H1 (cell line): Measurements from ENCODE around the gene NOP9. TPM values are rescaled to one million over a fixed set of nuclear protein-coding genes. Genes with fewer than 3 reads are reported as not detected.

Experiments used
- CTCF ChIA-PET: fragments of 300-600 bp; sonication (Branson Sonifier 250); formaldehyde crosslinking; loops from one replicate; lab custom pipeline; 2021; ENCODE audit not compliant: partially characterized antibody; lab: Charles Lee
- POLR2A ChIA-PET: fragments of 300-600 bp; sonication (Branson Sonifier 250); formaldehyde crosslinking; loops from one replicate; lab custom pipeline; 2021; ENCODE audit warnings: inconsistent platforms; ENCODE audit not compliant: partially characterized antibody; lab: Charles Lee
- DNase-seq, 2 experiments: peaks; one replicate each; pipeline versions ENCODE4 v3.0.0 to v3.0.0-alpha.2; 2010 to 2022; ENCODE audit warnings: low spot score in 2 of 2, low read depth in 1 of 2, mixed read lengths in 1 of 2
- FAIRE-seq: peaks from 2 replicates; lab custom pipeline; 2011; peaks lifted over from hg19 to GRCh38; lab: Jason Lieb, UNC
- H2AFZ ChIP-seq: 2 replicates; pipeline ENCODE4 v1.8.1; 2012; ENCODE audit warnings: low read length, inconsistent platforms
- H2AK5ac ChIP-seq: 2 replicates; pipeline ENCODE4 v1.6.1; 2013; ENCODE audit warnings: low read depth, low read length
- H2BK120ac ChIP-seq: replicated peaks from 2 replicates; pipeline ENCODE3; 2013; ENCODE audit warnings: low read depth, low read length, inconsistent platforms
- H2BK12ac ChIP-seq: 2 replicates; pipeline ENCODE4 v1.6.1; 2013; ENCODE audit warnings: low read depth, low read length
- H2BK15ac ChIP-seq: 2 replicates; pipeline ENCODE4 v1.6.1; 2013; ENCODE audit warnings: low read length
- H2BK20ac ChIP-seq: 2 replicates; pipeline ENCODE4 v1.6.1; 2013; ENCODE audit warnings: low read length
- H2BK5ac ChIP-seq: 2 replicates; pipeline ENCODE4 v1.6.1; 2013; ENCODE audit warnings: low read depth, low read length
- H3K14ac ChIP-seq: 2 replicates; pipeline ENCODE4 v1.6.1; 2013; ENCODE audit warnings: inconsistent platforms; ENCODE audit not compliant: insufficient read length
- H3K18ac ChIP-seq: 2 replicates; pipeline ENCODE4 v1.6.1; 2013; ENCODE audit warnings: low read length; ENCODE audit errors: extremely low read depth
- H3K23ac ChIP-seq: 2 replicates; pipeline ENCODE4 v1.6.1; 2013; ENCODE audit warnings: inconsistent platforms; ENCODE audit not compliant: insufficient read length
- H3K23me2 ChIP-seq: 2 replicates; pipeline ENCODE4 v1.6.1; 2013; ENCODE audit warnings: low read depth, low read length
- H3K27ac ChIP-seq: 2 replicates; pipeline ENCODE4 v1.6.1; 2011; ENCODE audit warnings: low read depth, low read length, inconsistent platforms
- H3K27me3 ChIP-seq, 4 experiments: replicated peaks in 1 of 4; 1 replicate in 1 of 4; 2 replicates in 3 of 4; pipeline versions ENCODE4 v1.6.1 to v1.8.1; 2011 to 2013; ENCODE audit warnings: low read length in 3 of 4, mild to moderate bottlenecking in 3 of 4, inconsistent platforms in 2 of 4, mixed read lengths in 2 of 4, moderate library complexity in 1 of 4; ENCODE audit not compliant: control insufficient read depth in 3 of 4, insufficient read depth in 3 of 4; ENCODE audit errors: extremely low read depth in 1 of 4
- H3K36me3 ChIP-seq, 4 experiments: 2 replicates each; pipeline versions ENCODE4 v1.6.1 to v1.8.1; 2011 to 2013; ENCODE audit warnings: mild to moderate bottlenecking in 4 of 4, low read length in 3 of 4, moderate library complexity in 2 of 4, control low read depth in 1 of 4, inconsistent platforms in 1 of 4; ENCODE audit not compliant: insufficient read depth in 4 of 4, control insufficient read depth in 2 of 4
- H3K4ac ChIP-seq: replicated peaks from 2 replicates; pipeline ENCODE3; 2013; ENCODE audit warnings: low read length, low read depth, mixed read lengths, inconsistent platforms; ENCODE audit not compliant: insufficient read length
- H3K4me1 ChIP-seq, 4 experiments: replicated peaks in 1 of 4; 1 replicate in 1 of 4; 2 replicates in 3 of 4; pipeline versions ENCODE4 v1.6.1 to v1.8.1; 2011 to 2013; ENCODE audit warnings: low read length in 3 of 4, inconsistent platforms in 2 of 4, mixed read lengths in 1 of 4; ENCODE audit not compliant: insufficient read depth in 4 of 4, control insufficient read depth in 3 of 4
- H3K4me2 ChIP-seq, 2 experiments: 2 replicates each; pipeline versions ENCODE4 v1.6.1 to v1.8.1; 2011 to 2013; ENCODE audit warnings: low read depth in 2 of 2, low read length in 2 of 2, control low read depth in 1 of 2, inconsistent platforms in 1 of 2, mild to moderate bottlenecking in 1 of 2; ENCODE audit not compliant: insufficient read depth in 1 of 2
- H3K4me3 ChIP-seq, 4 experiments: fragments of 200-600, 300-600 bp in 1 of 4; sonication (generic), shearing (Covaris generic), sonication (Bioruptor Twin) in 1 of 4; 2 replicates each; pipeline versions ENCODE4 v1.5.1 to v1.8.1; 2011 to 2016; ENCODE audit warnings: low read length in 4 of 4, low read depth in 3 of 4, control low read depth in 2 of 4, inconsistent platforms in 2 of 4, mild to moderate bottlenecking in 2 of 4, mixed read lengths in 1 of 4, moderate library complexity in 1 of 4; ENCODE audit not compliant: insufficient read depth in 2 of 4; ENCODE audit errors: extremely low read depth in 1 of 4
- H3K56ac ChIP-seq: replicated peaks from 2 replicates; pipeline ENCODE3; 2013; ENCODE audit warnings: low read depth, mild to moderate bottlenecking, mixed read lengths, low read length, inconsistent platforms; ENCODE audit not compliant: insufficient read length
- H3K79me1 ChIP-seq: 2 replicates; pipeline ENCODE4 v1.6.1; 2013; ENCODE audit warnings: low read depth, low read length, control low read depth
- H3K79me2 ChIP-seq, 2 experiments: 2 replicates each; pipeline versions ENCODE4 v1.6.1 to v1.8.1; 2012 to 2013; ENCODE audit warnings: low read length in 2 of 2, mild to moderate bottlenecking in 2 of 2, inconsistent platforms in 1 of 2; ENCODE audit not compliant: insufficient read depth in 2 of 2, control insufficient read depth in 1 of 2
- H3K9ac ChIP-seq, 4 experiments: replicated peaks in 1 of 4; 1 replicate in 1 of 4; 2 replicates in 3 of 4; pipeline versions ENCODE4 v1.6.1 to v1.8.1; 2011 to 2013; ENCODE audit warnings: low read depth in 3 of 4, low read length in 3 of 4, control low read depth in 2 of 4, mild to moderate bottlenecking in 2 of 4, moderate library complexity in 2 of 4, inconsistent platforms in 1 of 4; ENCODE audit errors: extremely low read depth in 1 of 4
- H3K9me3 ChIP-seq, 2 experiments: 2 replicates each; pipeline versions ENCODE4 v1.6.1 to v1.8.1; 2012 to 2013; ENCODE audit warnings: mild to moderate bottlenecking in 2 of 2, moderate library complexity in 2 of 2, control low read depth in 1 of 2, inconsistent platforms in 1 of 2, low read depth in 1 of 2, low read length in 1 of 2, mixed read lengths in 1 of 2; ENCODE audit not compliant: insufficient read depth in 2 of 2
- H4K20me1 ChIP-seq, 2 experiments: replicated peaks in 1 of 2; 2 replicates each; pipeline versions ENCODE3 to v1.8.1; 2011 to 2013; ENCODE audit warnings: inconsistent platforms in 2 of 2, low read length in 2 of 2, mild to moderate bottlenecking in 1 of 2; ENCODE audit not compliant: insufficient read depth in 2 of 2, control insufficient read depth in 1 of 2
- H4K5ac ChIP-seq: 2 replicates; pipeline ENCODE4 v1.6.1; 2013; ENCODE audit warnings: low read length, low read depth, mixed read lengths, inconsistent platforms; ENCODE audit not compliant: insufficient read length
- H4K8ac ChIP-seq: 2 replicates; pipeline ENCODE4 v1.8.0; 2013; ENCODE audit warnings: mild to moderate bottlenecking, moderate library complexity, low read length, inconsistent platforms; ENCODE audit not compliant: insufficient read depth; ENCODE audit errors: extremely low read depth
- H4K91ac ChIP-seq: replicated peaks from 2 replicates; pipeline ENCODE3; 2013; ENCODE audit warnings: low read length, mixed read lengths, inconsistent platforms; ENCODE audit not compliant: insufficient read length
- KDM5A ChIP-seq: fragments of 200-600 bp; IDR thresholded peaks from 2 replicates; pipeline ENCODE4 v1.7.1; 2012; ENCODE audit warnings: mild to moderate bottlenecking, low read length, inconsistent platforms, mixed read lengths
- POLR2A ChIP-seq, 2 experiments: IDR thresholded peaks; 1 replicate in 1 of 2; 2 replicates in 1 of 2; pipeline ENCODE4 v1.6.1; 2011; ENCODE audit warnings: low read depth in 2 of 2, low read length in 2 of 2, mild to moderate bottlenecking in 2 of 2; ENCODE audit errors: control extremely low read depth in 1 of 2
- WGBS, 2 experiments: shearing (Covaris generic) in 1 of 2; methylation state at CpG; one replicate each; pipeline versions ENCODE4 v1.1.6 to v1.1.7; 2013 to 2015; ENCODE audit warnings: low lambda C conversion rate in 2 of 2, mixed read lengths in 2 of 2, inconsistent platforms in 1 of 2, low coverage in 1 of 2, missing lambda C conversion rate in 1 of 2; ENCODE audit not compliant: insufficient replicate concordance in 2 of 2, insufficient coverage in 1 of 2, insufficient read length in 1 of 2; ENCODE audit errors: extremely low coverage in 1 of 2, missing lambda C conversion rate in 1 of 2; 5-methylcytosine and 5-hydroxymethylcytosine counted together
- polyA plus RNA-seq, 7 experiments: library from polyadenylated mRNA; depleted of rRNA in 3 of 7; stranded (reverse) in 5 of 7; unstranded in 2 of 7; fragments of >200 nt in 5 of 7; fragments of 200-250 nt in 2 of 7; gene quantifications; 1 replicate in 5 of 7; 2 replicates in 1 of 7; 4 replicates in 1 of 7; pipeline versions ENCODE4 v1.2.1 to v1.2.3, GENCODE V29; 2011 to 2013; ENCODE audit warnings: missing spikeins in 2 of 7, mixed read lengths in 2 of 7
- total RNA-seq: library from RNA; stranded (reverse); fragmentation: NEBNext Ultra II Directional; extraction: Animal tissue kit (Norgen Biotek cat#: 25700); gene quantifications from 2 replicates; pipeline ENCODE4 v1.2.1, GENCODE V29; 2021

The NOP9 gene
- total and polyA plus RNA-seq, 2 of the 8 experiments (the other 6 are each of a cell fraction or from before 2014, with no cell fraction given): 17.8 to 34.8 TPM

GRCh38 chr14:24261256-24261968, 38.2 kb upstream of the NOP9 start:
- no peaks in the 10 kb centered on the region; a peak in 1 of 8 replicates for H3K36me3 ChIP-seq
- no peak overlapping the region for H4K91ac ChIP-seq
- H3K79me2 ChIP-seq: no peaks in the 10 kb centered on the region
- no peak for FAIRE-seq
- no peaks in the 10 kb centered on the region; a peak in 1 of 7 replicates for H3K27me3 ChIP-seq
- H2BK12ac ChIP-seq: no peak overlapping the region
- H4K8ac ChIP-seq: no peak overlapping the region
- H2BK20ac ChIP-seq: no peak overlapping the region
- ChIA-PET CTCF (interaction anchor here (0.6 to 6.2 kb wide), 15 partner anchors 8 to 1285 kb away, joined by 3 to 30 read pairs (median 5); partner anchors contain the start of genes CIDEB, RABGGTA and TINF2), POLR2A (interaction anchor here (0.8 to 3.9 kb wide), 10 partner anchors 10 to 66 kb away, joined by 3 to 14 read pairs (median 4); partner anchors contain the start of genes RABGGTA, TINF2 and TM9SF1)
- H3K4me2 ChIP-seq: no peak overlapping the region
- H2BK120ac ChIP-seq: no peak overlapping the region
- no peak overlapping the region; the same call in 1 of the 2 replicates for H2BK5ac ChIP-seq
- H3K4me1 ChIP-seq: peaks cover 0 to 2% (median 0%) of the 10 kb centered on the region in 4 experiments; a peak in 1 of 7 replicates
- H3K9ac ChIP-seq: no peak overlapping the region; a peak in 1 of 7 replicates
- H3K18ac ChIP-seq: no peak overlapping the region
- no peak overlapping the region for H3K56ac ChIP-seq
- H4K20me1 ChIP-seq: peaks cover 0 to 2% of the 10 kb centered on the region in 2 experiments
- no peak overlapping the region for H3K4ac ChIP-seq
- no peak overlapping the region for H2BK15ac ChIP-seq
- H3K79me1 ChIP-seq: no peaks in the 10 kb centered on the region
- no peak for TF ChIP-seq KDM5A
- TF ChIP-seq POLR2A (IDR thresholded peaks at IDR 0.05; ENCODE audit: control extremely low read depth in 1 of 2, low read depth in 2 of 2, low read length in 2 of 2): no peak
- H2AFZ ChIP-seq: no peak overlapping the region
- no peak for DNase-seq
- no peaks in the 10 kb centered on the region for H3K9me3 ChIP-seq
- WGBS, 2 experiments: 84% methylated on average over 20 of the region's 20 CpGs; no CpG with 5 or more reads in 1 of the 2 experiments
- H2AK5ac ChIP-seq: no peak overlapping the region
- H3K4me3 ChIP-seq: no peak overlapping the region
- no peaks in the 10 kb centered on the region for H3K23me2 ChIP-seq
- no peak overlapping the region for H3K27ac ChIP-seq
- H4K5ac ChIP-seq: no peak overlapping the region
- no peak overlapping the region for H3K14ac ChIP-seq
- H3K23ac ChIP-seq: no peak overlapping the region
